VCaP (cell line): Measurements from ENCODE around the gene DHX15.

ENCODE experiments used
- H3K27ac ChIP-seq: fragments of 450-650 bp; 2 replicates; pipeline ENCODE4 v1.5.1; 2017
- CTCF ChIP-seq: fragments of 450-650 bp; conservative IDR thresholded peaks from 2 replicates; pipeline ENCODE4 v1.5.1; 2017; ENCODE audit warnings: mild to moderate bottlenecking, moderate library complexity

DHX15 gene

GRCh38 chr4:24544208-24544988 lies 40.0 kb downstream of the DHX15 start:
- H3K27ac ChIP-seq: no peak overlapping the region
- TF ChIP-seq CTCF: no peak

DNA sequence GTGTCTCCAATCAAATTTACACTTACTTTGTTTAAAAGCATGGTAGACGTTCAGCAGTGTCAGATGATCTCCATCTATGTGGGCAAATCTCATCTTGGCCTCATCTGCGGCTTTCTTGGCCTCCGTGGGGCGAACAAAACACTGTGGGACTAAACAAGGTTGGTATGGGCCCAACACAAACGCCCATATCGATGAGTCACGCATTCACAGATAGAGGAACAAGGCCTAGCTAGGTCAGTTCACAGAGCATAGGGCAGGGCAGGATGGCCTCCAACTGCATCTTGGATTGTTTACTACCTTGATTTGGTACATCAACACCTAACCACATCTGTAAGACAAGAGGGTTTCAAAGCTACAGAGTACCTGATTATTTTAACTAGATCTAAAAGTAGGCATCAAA lies 47.3 kb downstream of the DHX15 start:
- H3K27ac ChIP-seq: no peak overlapping the region
- TF ChIP-seq CTCF: no peak

DNA sequence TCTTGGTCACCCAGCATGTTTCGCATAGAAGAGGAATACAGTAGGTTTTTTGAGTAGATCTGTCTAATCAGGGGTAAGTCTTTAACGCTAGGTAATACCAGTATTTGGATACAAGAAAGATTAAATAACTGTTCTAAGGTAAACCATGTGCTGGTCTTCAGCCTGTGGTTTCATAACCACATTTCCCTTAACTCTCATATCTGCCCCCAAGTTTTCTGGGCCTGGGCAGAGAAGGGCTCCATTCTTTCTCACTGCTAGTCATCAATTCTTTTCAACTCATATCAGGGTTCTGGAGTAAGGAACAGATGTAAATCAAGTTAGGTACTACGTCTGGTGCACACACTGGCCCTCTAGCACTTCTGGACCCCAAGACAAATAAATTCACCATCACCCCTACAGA lies 49.0 kb downstream of the DHX15 start:
- no peak for TF ChIP-seq CTCF
- no peak overlapping the region for H3K27ac ChIP-seq

DNA sequence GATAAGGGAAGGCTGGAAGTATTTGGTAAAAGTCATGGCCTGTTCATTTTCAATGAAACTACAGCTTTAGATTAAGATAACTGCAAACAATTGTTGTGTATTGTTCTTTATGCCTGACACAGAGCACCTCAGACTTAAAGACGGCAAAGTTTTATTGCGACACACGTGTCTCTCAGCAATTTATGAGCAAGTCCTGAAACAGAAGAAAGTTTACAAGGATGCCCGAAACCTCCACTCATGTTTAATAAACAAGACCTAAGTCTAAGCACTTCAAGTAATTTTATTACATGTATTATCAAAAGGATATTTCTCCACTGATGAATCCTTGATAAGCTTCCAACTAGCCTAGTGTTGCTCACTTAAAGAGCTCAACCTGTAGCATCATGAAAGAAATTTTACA lies 51.0 kb downstream of the DHX15 start:
- TF ChIP-seq CTCF: no peak
- no peak overlapping the region for H3K27ac ChIP-seq

DNA sequence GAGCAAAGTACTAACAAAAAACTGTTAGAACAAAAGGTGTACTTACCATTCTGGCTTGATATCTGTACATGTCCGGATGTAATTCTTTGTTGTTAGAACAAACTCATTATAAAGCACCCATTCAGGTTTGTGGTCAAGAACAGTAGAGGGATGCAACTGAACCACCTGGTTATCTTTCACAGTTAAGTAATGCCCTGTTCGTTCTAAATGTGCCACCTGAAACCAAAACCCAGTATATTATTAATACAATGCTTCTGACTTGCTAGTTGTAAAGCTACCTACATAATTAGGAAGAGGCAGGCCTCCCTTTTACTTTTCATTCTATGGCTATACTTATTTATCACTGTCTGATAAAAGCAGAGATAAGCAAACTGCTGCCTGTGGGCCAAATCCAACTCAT lies 54.8 kb downstream of the DHX15 start:
- no peak overlapping the region for H3K27ac ChIP-seq
- TF ChIP-seq CTCF: no peak

GRCh38 chr4:24527371-24527770 lies 57.0 kb downstream of the DHX15 start:
- no peak for TF ChIP-seq CTCF
- H3K27ac ChIP-seq: no peak overlapping the region

DNA sequence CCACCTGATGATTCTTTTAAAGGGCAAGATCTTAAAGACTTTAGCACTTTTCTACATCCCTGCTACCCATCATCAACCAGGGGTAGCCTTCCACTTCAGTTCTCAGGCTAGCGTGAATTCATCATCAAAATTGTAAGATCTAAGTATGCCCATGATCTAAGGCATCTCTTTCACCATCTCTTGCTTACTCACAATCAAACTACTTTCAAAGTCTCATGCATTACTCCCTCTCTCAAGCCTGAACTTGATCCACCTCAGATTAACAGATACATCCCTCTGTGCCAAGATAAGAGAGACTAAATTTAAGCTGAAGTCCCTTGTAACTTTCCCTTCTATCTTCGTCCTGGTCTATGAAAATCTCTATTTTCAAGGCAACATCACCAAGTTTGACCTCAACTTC lies 62.8 kb downstream of the DHX15 start:
- TF ChIP-seq CTCF: no peak

More for the DNA sequence above, 62.8 kb downstream of the DHX15 start:
- H3K27ac ChIP-seq: no peak overlapping the region
